Epithelial cell of proximal tubule (primary cell): Measurements from ENCODE around the gene YWHAB. TPM values are rescaled to one million over a fixed set of nuclear protein-coding genes. Genes with fewer than 3 reads are reported as not detected.

ENCODE experiments used
- DNase-seq: peaks from one replicate; pipeline ENCODE4 v3.0.0-alpha.2; 2011; ENCODE audit warnings: low read depth
- H3K4me3 ChIP-seq: 2 replicates; pipeline ENCODE4 v1.5.1; 2011; ENCODE audit warnings: low read depth, mild to moderate bottlenecking, low read length
- total RNA-seq: library from RNA; depleted of rRNA; stranded (reverse); fragments of >200 nt; gene quantifications from 2 replicates; pipeline ENCODE4 v1.2.3, GENCODE V29; 2015
- TF ChIP-seq, protein P1 (sequence below): conservative IDR thresholded peaks from 2 replicates; pipeline ENCODE4 v1.5.1; 2012; ENCODE audit warnings: low read depth, mild to moderate bottlenecking, low read length

The YWHAB gene
- total RNA-seq, 1 donor from 2014 or later = 203 TPM

DNA sequence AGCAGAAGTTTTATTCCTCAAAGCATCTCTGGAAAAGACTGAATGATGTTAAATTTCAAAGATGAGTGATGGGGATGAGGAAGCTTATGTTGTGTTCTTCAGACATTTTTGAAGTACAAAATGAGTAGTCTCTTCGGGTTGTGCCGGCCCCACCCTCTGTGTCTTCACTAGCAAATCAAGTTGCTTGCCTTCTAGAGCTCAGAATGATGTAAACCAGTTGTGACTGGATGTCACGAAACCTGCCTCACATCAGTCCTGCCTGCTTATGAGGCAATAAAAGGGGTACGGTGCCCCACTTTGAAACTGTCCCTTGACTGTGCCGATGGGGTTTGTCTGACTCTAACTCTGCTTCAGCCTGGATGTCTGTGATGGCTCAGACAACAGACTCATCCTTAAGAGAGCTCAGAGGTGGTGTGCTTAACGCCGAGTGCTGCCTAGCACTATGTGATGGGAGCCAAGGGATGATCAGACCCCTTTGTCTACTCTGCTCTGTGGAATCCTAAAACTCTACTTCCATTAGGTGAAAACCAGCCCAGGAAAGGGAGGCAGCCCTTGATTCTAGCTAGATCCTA is 55.7 kb downstream of the YWHAB start:
- no peak for DNase-seq
- TF ChIP-seq, protein P1, sequence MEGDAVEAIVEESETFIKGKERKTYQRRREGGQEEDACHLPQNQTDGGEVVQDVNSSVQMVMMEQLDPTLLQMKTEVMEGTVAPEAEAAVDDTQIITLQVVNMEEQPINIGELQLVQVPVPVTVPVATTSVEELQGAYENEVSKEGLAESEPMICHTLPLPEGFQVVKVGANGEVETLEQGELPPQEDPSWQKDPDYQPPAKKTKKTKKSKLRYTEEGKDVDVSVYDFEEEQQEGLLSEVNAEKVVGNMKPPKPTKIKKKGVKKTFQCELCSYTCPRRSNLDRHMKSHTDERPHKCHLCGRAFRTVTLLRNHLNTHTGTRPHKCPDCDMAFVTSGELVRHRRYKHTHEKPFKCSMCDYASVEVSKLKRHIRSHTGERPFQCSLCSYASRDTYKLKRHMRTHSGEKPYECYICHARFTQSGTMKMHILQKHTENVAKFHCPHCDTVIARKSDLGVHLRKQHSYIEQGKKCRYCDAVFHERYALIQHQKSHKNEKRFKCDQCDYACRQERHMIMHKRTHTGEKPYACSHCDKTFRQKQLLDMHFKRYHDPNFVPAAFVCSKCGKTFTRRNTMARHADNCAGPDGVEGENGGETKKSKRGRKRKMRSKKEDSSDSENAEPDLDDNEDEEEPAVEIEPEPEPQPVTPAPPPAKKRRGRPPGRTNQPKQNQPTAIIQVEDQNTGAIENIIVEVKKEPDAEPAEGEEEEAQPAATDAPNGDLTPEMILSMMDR = no peak
- H3K4me3 ChIP-seq = no peak overlapping the region

GRCh38 chr20:44942264-44942973 is 56.9 kb downstream of the YWHAB start:
- H3K4me3 ChIP-seq = no peak overlapping the region
- DNase-seq = no peak

GRCh38 chr20:44943828-44944227 is 58.3 kb downstream of the YWHAB start:
- TF ChIP-seq, protein P1 = no peak
- no peak overlapping the region for H3K4me3 ChIP-seq
- DNase-seq = no peak

More at GRCh38 chr20:44942264-44942973, 56.9 kb downstream of the YWHAB start:
- TF ChIP-seq, protein P1 = peak; percentile 16

DNA sequence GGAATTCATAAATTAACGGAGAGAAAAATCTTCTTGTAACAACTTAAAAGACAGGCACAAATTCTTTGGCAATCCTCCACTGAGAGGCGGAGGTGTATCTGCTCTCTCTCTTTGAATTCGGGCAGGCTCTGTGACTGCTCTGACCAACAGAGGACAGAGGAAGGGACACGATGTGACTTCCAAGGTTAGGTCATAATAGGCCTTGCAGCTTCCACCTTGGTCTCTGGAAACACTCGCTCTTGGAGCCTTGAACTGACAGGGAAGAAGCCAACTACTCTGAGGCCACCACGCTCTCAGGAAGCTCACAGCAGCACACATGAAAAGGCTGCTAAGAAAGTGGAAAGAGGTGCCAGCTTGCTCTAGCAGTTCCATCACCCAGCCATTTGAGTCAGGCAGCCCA is 59.8 kb downstream of the YWHAB start:
- no peak for DNase-seq
- no peak overlapping the region for H3K4me3 ChIP-seq
- TF ChIP-seq, protein P1 = no peak

DNA sequence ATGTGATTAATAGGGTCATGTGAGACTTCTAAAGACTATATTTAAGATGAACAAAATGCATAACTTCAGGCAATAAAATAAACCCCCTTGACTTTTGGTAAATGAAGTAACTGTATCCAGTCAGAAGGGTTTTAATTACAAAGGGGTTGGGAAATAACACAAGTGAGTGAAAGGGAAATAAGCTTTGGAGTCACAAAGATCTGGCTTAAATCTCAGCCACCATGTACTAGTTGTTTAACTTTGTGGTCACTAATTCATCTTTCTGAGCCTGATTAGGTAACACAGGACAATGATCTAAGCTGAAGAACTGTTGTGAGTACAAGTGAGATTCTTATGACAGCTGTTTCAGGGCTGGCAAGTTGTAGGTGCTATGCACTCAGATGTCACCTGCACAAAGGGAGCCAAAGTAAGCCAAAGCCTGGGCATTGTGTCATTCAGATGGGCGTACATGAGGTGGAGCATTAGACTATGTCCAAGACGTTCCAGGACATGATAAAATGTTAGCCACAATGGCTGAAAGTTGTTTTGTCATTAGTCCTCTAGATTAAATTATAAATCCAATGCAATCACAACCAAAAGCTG is 60.9 kb downstream of the YWHAB start:
- DNase-seq = no peak
- no peak overlapping the region for H3K4me3 ChIP-seq
- TF ChIP-seq, protein P1 = no peak

- H3K4me3 ChIP-seq = no peak overlapping the region
- TF ChIP-seq, protein P1 = no peak
- no peak for DNase-seq
Measured at GRCh38 chr20:44948107-44948506, 62.6 kb downstream of the YWHAB start.
